ENCODE measurements around the gene EMC10. TPM values are rescaled to one million over a fixed set of nuclear protein-coding genes. Genes with fewer than 3 reads are reported as not detected.

EMC10 gene
- total and polyA plus RNA-seq, 2 of the 4 experiments (the other 2 are of a cell fraction): 11.3 to 90.9 TPM

DNA sequence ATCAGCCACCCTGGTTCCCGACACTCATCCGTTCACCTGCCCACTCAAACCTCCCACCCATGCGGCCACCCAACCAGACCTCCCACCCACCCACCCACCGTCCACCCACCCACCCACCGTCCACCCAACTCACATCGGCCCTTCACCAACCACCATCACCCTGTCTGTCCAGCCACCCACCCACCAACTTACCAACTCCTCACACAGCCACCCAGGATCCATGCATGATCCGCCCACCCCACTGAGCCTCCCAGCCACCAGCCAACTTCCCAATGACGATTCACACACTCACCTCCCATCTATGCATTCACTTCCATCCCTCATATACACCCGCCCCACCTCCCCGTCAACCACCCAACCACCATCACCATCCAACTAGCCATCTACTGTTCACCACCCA lies 30.4 kb downstream of the EMC10 start:
- Histone ChIP-seq H4K20me1 (ENCODE audit: insufficient read depth, low read length) (no peaks in the 10 kb centered on the region), H3K4me2 (ENCODE audit: low read depth, low read length) (no peak overlapping the region), H3K36me3 (ENCODE audit: control insufficient read depth, insufficient read depth, low read length) (peaks cover 3% of the 10 kb centered on the region; the same call in 1 of the 2 replicates), H3K18ac (ENCODE audit: low read depth, low read length) (no peak overlapping the region), H4K8ac (ENCODE audit: low read depth in 2 of 2, low read length in 2 of 2) (no peak overlapping the region), H3K4me3 (ENCODE audit: insufficient read depth, low read depth, low read length) (no peak overlapping the region), H3K4me1 (ENCODE audit: control insufficient read depth, insufficient read depth, low read length) (peaks cover 3% of the 10 kb centered on the region), H4K91ac (ENCODE audit: insufficient read depth, low read depth, low read length) (no peak overlapping the region), H3K27ac (ENCODE audit: insufficient read depth, low read length) (no peak overlapping the region), H3K4ac (ENCODE audit: low read depth, low read length) (no peak overlapping the region), H2BK120ac (ENCODE audit: low read depth, low read length) (no peak overlapping the region), H3K9ac (ENCODE audit: low read depth, low read length) (no peak overlapping the region), H3K14ac (replicated peaks; ENCODE audit: low read depth, low read length) (no peak overlapping the region), H4K5ac (ENCODE audit: low read depth, low read length) (no peak overlapping the region), H2BK5ac (ENCODE audit: low read depth, low read length, poor library complexity, severe bottlenecking) (no peak overlapping the region), H3K9me3 (ENCODE audit: control insufficient read depth, insufficient read depth, low read length) (no peaks in the 10 kb centered on the region), H2AK5ac (ENCODE audit: low read depth, low read length) (no peak overlapping the region), H3K9me1 (ENCODE audit: insufficient read depth, low read length) (no peaks in the 10 kb centered on the region; the same call in 1 of the 2 replicates), H2BK20ac (ENCODE audit: low read depth, low read length) (no peak overlapping the region), H2AK9ac (replicated peaks; ENCODE audit: low read depth, low read length, poor library complexity) (no peak overlapping the region), H3K23ac (ENCODE audit: low read depth, low read length) (no peak overlapping the region), H3K79me1 (ENCODE audit: low read depth in 1 of 2, low read length in 2 of 2) (peaks cover 5 to 10% of the 10 kb centered on the region in 2 experiments; a peak in 3 of 4 replicates), H3K27me3 (ENCODE audit: control insufficient read depth, insufficient read depth, low read length) (no peaks in the 10 kb centered on the region), H2BK15ac (ENCODE audit: low read depth, low read length) (no peak overlapping the region), H2AFZ (replicated peaks; ENCODE audit: low read length, poor library complexity) (no peak overlapping the region), H3K56ac (ENCODE audit: extremely low read depth, insufficient read depth, low read length) (no peak overlapping the region)
- no TSS peak for BruUV-seq (replicated peaks)
- dilution Hi-C loops (cut with HindIII; ENCODE audit: low sequenced_read_pairs, unreplicated experiment) (no loop called here), in situ Hi-C loops (cut with MboI; ENCODE audit: low sequenced_read_pairs) (no loop called here), intact Hi-C loops (cut with micrococcal nuclease) (no loop called here)
- TF ChIP-seq CEBPB (IDR thresholded peaks at IDR 0.05; ENCODE audit: low read depth, low read length) (no peak), POLR2A (IDR thresholded peaks at IDR 0.05; ENCODE audit: low read depth, low read length) (no peak), MAFK (IDR thresholded peaks at IDR 0.05; ENCODE audit: low read depth, low read length) (no peak), NFE2L2 (IDR thresholded peaks at IDR 0.05; ENCODE audit: low read depth, low read length) (no peak), BHLHE40 (IDR thresholded peaks at IDR 0.05; ENCODE audit: low read depth, low read length) (no peak), RFX5 (IDR thresholded peaks at IDR 0.05; ENCODE audit: low read depth, low read length) (no peak), RAD21 (IDR thresholded peaks at IDR 0.05; ENCODE audit: low read length) (no peak)
- 81 to 100% methylated on average over 1 to 3 of the region's 10 CpGs for WGBS, 2 experiments (ENCODE audit: extremely low coverage in 2 of 2, insufficient read length in 1 of 2)
- ChIA-PET CTCF (no interaction called here), POLR2A (ENCODE audit: unreplicated experiment) (no interaction called here)
- DNase-seq (no peak), ATAC-seq (ENCODE audit: low read depth) (no peak)

All from IMR-90 (cell line).